UCSD-AML1 (cell line): ENCODE data around the gene NTRK2.

ENCODE experiments used
- DNase-seq: peaks from one replicate; lab custom pipeline; 2025; ENCODE audit not compliant: unreplicated experiment; lab: John Stamatoyannopoulos, UW

NTRK2 gene

GRCh38 chr9:84845956-84846900, 176.7 kb downstream of the NTRK2 start:
- no peak for DNase-seq

- no peak for DNase-seq
These were observed 177.4 kb downstream of the NTRK2 start for GRCh38 chr9:84846906-84847305.

DNA sequence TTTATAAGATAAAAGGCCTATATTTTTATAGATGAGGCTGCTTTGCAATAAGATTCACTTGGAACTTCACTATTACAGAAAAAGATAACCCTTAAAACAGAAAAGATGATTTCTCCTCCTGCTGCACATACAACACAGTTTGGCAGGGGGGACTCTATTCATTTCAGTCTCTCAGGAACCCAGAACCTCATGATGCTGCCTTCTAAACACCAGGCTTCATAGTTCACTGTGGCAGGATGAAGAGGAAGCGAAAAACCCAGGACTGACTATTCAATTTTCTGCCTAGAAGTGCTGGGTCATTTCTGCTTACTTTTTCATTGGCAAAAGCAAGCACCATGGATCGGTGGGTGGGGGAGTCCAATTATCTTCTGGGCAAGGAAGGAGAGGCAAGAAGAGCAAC, 179.5 kb downstream of the NTRK2 start:
- DNase-seq, result no peak

GRCh38 chr9:84850830-84851392, 181.4 kb downstream of the NTRK2 start:
- DNase-seq, result no peak

DNA sequence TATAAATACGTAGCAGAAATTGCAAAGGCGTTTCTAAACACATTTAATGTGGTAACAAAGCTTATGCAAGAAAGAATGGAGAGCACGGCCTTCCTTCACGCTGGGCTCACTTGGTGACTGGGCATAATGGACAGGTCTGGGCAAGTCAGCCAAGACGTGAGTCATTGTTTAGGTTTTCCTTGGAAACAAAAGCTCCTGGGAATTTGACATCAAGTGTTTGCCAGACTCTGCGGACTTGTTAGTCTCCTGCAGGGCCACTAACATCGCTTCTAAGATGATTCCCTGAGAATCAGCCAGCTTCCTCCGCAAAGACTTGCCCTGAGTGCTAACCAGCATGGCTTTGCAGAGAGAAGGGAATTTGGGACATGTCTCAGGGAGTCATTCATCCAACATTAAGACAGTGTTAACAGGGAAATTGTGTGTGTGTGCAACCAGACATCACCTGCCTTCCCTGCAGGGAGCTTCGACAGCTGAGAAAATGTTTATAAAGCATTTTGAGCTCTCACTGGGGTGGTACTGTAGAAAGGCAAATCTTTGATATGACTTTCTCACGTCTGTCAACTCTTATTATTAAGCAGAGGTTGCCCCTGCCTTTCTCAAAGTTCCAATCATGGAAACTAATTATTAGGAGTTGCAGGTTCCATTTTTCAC, 182.5 kb downstream of the NTRK2 start:
- no peak for DNase-seq

DNA sequence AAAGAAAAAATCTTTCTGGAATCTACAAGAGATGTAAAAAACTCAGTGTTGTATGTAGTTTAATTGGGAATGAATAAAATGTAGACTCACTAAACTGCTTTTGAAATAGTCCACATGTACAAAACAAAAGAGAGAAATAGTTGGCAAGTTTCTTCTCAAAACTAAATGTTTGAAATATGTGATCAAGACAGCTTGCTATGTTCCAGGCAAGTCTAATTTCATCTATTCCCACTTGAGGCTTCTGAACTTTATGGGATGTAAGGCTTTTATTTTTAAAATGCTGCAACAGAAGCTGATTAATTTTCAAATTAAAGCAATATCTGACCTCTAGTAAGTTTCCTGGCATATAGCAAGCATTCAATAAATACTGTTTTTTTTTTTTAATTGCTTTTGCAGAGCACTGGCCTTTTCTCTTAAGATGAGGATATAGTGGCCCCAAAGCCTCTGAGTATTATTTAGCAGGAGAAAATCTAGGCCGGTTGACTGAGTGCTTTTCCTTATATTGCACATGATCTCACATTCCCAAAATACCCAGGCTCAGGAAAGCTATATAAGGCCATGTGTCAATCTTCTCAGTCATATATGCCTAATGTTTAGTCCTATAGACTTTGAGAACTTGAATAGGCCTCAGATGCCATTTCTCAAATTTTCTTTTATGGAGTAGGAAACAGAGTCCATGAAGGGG, 183.2 kb downstream of the NTRK2 start:
- DNase-seq, result no peak

DNA sequence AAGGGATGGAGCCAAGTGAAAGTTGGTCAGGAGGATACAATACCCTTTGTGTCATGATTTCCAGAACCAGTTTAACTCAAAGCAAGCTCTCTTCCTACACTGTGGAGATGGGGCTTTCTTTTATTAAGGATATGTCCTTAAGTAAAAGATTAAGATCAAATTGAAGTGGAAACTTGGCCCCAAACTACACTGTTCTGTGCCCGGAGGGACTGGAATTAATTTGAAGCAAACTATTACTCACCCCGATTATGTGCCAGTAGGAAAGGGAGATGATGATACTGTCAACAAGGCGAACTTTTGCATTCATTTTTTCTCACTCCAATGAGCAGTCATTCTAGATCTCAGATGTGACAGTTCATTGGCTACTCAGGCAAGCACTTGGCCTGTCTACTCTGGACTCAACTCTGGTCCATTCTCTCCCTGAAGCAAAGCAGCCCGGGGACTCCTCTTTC, 186.7 kb downstream of the NTRK2 start:
- DNase-seq, result no peak

- no peak for DNase-seq
These were observed 187.7 kb downstream of the NTRK2 start for GRCh38 chr9:84857211-84857610.

DNA sequence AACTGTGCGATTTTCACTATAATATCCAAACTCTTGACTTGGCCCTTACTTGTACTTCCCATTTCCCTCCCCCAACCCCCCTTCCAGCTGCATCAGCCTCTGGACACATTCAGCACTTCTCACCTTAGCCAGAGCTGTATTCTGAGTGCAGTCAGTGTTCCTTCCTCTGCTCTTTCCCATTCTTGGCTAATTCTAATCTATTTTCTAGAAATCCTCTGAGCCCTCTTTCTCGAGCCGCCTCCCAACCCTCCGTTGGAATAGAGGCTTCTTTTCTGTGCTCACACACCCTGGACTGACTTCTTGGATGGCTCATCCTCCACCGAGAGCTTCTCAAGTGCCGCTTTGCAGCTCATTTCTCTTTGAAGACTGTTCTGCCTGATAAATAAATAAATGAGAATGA, 188.8 kb downstream of the NTRK2 start:
- no peak for DNase-seq

- DNase-seq, result no peak
These were observed 191.0 kb downstream of the NTRK2 start for GRCh38 chr9:84860249-84861115.

GRCh38 chr9:84861455-84861854, 191.9 kb downstream of the NTRK2 start:
- no peak for DNase-seq

GRCh38 chr9:84862308-84862707, 192.8 kb downstream of the NTRK2 start:
- no peak for DNase-seq

- DNase-seq, result no peak
These were observed 193.3 kb downstream of the NTRK2 start for GRCh38 chr9:84862810-84863287.

GRCh38 chr9:84863372-84863771, 193.8 kb downstream of the NTRK2 start:
- no peak for DNase-seq

DNA sequence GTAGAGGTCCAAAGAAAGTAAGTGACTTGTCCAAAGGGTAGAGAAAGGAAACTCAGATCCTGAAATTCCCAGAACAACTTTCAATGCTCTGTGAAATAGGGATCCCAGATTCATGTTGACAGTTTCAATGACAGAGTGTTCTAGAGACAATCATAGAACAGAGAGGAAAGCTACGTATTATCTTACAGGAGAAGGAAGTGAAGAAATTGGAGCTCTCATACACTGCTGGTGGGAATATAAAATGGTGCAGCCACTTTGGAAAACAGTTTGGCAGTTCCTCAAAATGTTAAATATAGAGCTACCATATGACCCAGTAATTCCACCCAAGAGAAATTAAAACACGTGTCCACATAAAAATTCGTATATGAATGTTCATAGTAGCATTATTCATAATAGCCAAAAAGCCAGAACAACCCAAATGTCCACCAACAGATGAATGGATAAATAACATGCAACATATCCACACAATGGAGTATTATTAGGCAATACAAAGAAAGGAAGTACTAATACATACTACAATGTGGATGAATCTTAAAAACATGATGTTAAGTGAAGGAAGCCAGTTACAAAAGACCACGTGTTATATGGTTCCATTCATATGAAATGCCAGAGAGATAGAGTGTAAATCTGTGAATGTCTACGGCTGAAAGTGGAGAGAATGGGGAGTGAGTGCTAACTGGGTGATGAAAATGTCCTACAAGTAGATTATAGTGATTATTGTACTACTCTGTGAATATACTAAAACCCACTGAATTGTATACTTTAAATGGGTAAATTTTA, 197.1 kb downstream of the NTRK2 start:
- DNase-seq, result no peak

GRCh38 chr9:84867186-84867585, 197.7 kb downstream of the NTRK2 start:
- no peak for DNase-seq

- DNase-seq, result no peak
These were observed 199.6 kb downstream of the NTRK2 start for GRCh38 chr9:84869091-84869490.

- DNase-seq, result no peak
These were observed 202.5 kb downstream of the NTRK2 start for GRCh38 chr9:84871983-84872382.

DNA sequence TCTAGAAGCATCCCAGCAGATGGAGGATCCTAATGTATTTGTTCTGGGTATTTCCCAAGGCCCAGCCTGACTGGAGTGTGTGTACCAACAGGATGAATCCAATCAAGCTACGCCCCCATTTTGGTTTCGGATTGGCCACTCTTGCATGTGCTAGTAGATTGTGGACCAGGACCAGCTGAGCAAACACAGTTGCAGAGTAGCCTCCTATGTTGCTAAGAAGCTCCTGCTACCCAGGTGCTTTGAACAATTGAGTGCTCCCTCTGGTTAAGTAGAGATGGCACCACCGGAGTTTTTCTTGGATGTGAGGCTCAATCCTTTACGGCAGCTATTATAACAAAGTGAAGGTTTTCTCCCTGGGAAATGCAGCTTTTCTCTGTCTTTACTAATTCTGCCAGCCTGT, 204.5 kb downstream of the NTRK2 start:
- no peak for DNase-seq

DNA sequence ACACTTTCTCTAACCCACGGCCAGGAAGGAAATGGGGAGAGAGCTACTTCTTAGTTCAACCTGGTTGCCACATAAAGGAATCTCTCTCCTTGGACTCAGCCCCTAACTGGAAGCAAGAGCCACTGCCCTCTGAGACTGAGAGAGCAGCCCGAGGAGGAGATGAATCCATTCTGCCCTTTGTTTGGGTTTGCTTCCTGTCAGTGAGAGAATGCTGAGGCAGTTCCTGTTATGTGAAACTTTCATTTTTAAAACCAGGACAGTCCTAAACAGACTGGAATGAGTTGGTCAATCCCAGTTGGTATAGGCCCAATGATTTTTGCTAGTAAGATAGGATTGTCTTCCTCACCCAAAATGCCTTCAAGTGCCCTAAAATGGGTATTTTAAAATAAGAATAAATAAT, 205.1 kb downstream of the NTRK2 start:
- DNase-seq, result no peak
